AG04449 (cell line): ENCODE data around the gene TBCC.

ENCODE experiments used
- CTCF ChIA-PET: fragments of 350-600 bp; formaldehyde crosslinking; extraction: SDS; loops from one replicate; lab custom pipeline; 2021; ENCODE audit warnings: antibody characterized with exemption; lab: Yijun Ruan, JAX
- POLR2A ChIA-PET: fragments of 400-600, 350-600 bp; formaldehyde crosslinking; extraction: SDS; loops from one replicate; lab custom pipeline; 2020; ENCODE audit warnings: antibody characterized with exemption, inconsistent platforms; lab: Yijun Ruan, JAX
- DNase-seq: peaks from one replicate; pipeline ENCODE4 v3.0.0-alpha.2; 2010; ENCODE audit warnings: low read depth, low spot score
- H3K4me3 ChIP-seq: 2 replicates; pipeline ENCODE4 v1.5.1; 2011; ENCODE audit warnings: low read depth, mild to moderate bottlenecking, control low read depth, low read length
- CTCF ChIP-seq: IDR thresholded peaks from one replicate; pipeline ENCODE4 v1.5.1; 2011; ENCODE audit warnings: mild to moderate bottlenecking, moderate library complexity, low read length, control low read depth, inconsistent platforms; ENCODE audit not compliant: insufficient read depth; ENCODE audit errors: missing control alignments

TBCC gene

GRCh38 chr6:42758756-42759430 lies 13.0 kb upstream of the TBCC start:
- DNase-seq = no peak
- no peak for TF ChIP-seq CTCF
- POLR2A ChIA-PET = no interaction called here
- CTCF ChIA-PET = interaction anchor here (0.8 to 0.9 kb wide), 2 partner anchors 12 to 15 kb away, joined by 3 read pairs; partner anchors contain the start of gene TBCC
- no peak overlapping the region for H3K4me3 ChIP-seq

DNA sequence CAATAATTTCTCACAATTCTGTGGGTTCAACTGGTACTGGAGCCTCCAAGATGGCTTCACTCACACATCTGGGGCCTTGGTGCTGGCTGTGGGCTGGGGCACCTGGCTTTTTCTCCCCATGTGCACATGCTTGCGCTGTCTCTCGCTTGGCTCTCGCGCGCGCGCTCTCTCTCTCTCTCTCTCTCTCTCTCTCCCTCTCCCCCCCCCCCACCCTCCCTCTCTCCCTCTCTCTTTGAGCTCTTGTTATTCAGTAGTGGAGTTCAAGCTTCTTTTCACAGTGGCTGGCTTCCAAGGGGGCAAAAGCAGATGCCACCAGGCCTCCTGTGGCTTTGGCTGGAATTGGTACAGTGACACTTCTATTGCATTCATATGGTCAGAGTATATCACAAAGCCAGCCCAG lies 10.8 kb upstream of the TBCC start:
- no peak for TF ChIP-seq CTCF
- CTCF ChIA-PET = no interaction called here
- H3K4me3 ChIP-seq = no peak overlapping the region
- POLR2A ChIA-PET = no interaction called here
- DNase-seq = no peak

GRCh38 chr6:42754759-42755158 lies 8.9 kb upstream of the TBCC start:
- ChIA-PET POLR2A (no interaction called here), CTCF (interaction anchor here (1.4 kb wide), 1 partner anchor 93 kb away, joined by 5 read pairs; no protein-coding TSS in a partner anchor)
- no peak for DNase-seq
- H3K4me3 ChIP-seq = no peak overlapping the region
- TF ChIP-seq CTCF = no peak

DNA sequence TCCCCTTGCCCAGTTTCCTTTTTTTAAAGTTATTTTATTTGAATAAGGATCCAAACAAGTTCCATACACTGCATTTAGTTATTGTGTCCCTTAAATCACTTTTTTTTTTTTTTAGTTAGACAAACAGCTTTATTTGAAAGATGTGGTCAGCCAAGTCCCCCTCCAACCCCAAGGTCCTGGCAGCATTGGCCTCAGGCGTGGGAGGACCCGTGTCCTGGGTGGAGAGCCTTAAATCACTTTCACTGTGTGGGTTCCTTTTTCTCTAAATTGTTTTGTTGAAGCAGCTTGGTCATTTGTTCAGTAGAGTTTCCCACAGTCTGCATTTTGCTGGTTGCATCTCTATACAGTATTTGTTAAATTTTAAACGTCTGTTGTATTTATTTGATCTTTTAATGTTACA lies 5.2 kb upstream of the TBCC start:
- ChIA-PET POLR2A (no interaction called here), CTCF (no interaction called here)
- H3K4me3 ChIP-seq = no peak overlapping the region
- no peak for DNase-seq
- no peak for TF ChIP-seq CTCF

- CTCF ChIA-PET = interaction anchor here (0.6 to 1.1 kb wide), 4 partner anchors 17 to 129 kb away, joined by 3 read pairs; no protein-coding TSS in a partner anchor
- no peak for TF ChIP-seq CTCF
- DNase-seq = no peak
- H3K4me3 ChIP-seq = no peak overlapping the region
- POLR2A ChIA-PET = no interaction called here
Measured at GRCh38 chr6:42748203-42748898, 2.4 kb upstream of the TBCC start.
